GM19328 (cell line): ENCODE results near the gene GGA2.
"Not testable (repeated sequence)": the region's sequence is repeated elsewhere in the genome, so short reads cannot be mapped to it uniquely, and the experiment has no call there.

Source experiments
- ATAC-seq: cut with Tn5 transposase; IDR thresholded peaks from one replicate; pipeline ENCODE4 v1.9.1; 2021; ENCODE audit warnings: mild to moderate bottlenecking, moderate library complexity; ENCODE audit not compliant: unreplicated experiment

The GGA2 gene

GRCh38 chr16:23510164-23510914 is at the start of gene GGA2:
GGA2 (minus strand) TSS chr16:23510494; CDS start chr16:23510411, 83 bp downstream.
- ATAC-seq = peak; percentile 70

GRCh38 chr16:23557779-23558702 is 47.7 kb upstream of the GGA2 start:
- ATAC-seq = peak; percentile 1

GRCh38 chr16:23556881-23557778 is 46.8 kb upstream of the GGA2 start, which contains the start of the genes EARS2 and UBFD1:
EARS2 (minus strand) TSS chr16:23557350; CDS start chr16:23557343, 7 bp downstream.
UBFD1 (plus strand) TSS chr16:23557727; CDS start chr16:23557743, 16 bp downstream.
- ATAC-seq = peak; percentile 83

- ATAC-seq = no peak
These were observed 44.2 kb upstream of the GGA2 start for GRCh38 chr16:23554536-23554935.

GRCh38 chr16:23552161-23552560 is 41.9 kb upstream of the GGA2 start:
- no peak for ATAC-seq

- no peak for ATAC-seq
These were observed 39.6 kb upstream of the GGA2 start for GRCh38 chr16:23549938-23550337.

- no peak for ATAC-seq
These were observed 34.1 kb upstream of the GGA2 start for GRCh38 chr16:23544436-23544835.

- ATAC-seq = not testable (repeated sequence)
These were observed 30.5 kb upstream of the GGA2 start for GRCh38 chr16:23540817-23541178.

- no peak for ATAC-seq
These were observed 29.9 kb upstream of the GGA2 start for GRCh38 chr16:23539984-23540816.

- no peak for ATAC-seq
These were observed 28.6 kb upstream of the GGA2 start for GRCh38 chr16:23538919-23539278.

GRCh38 chr16:23537390-23537789 is 27.1 kb upstream of the GGA2 start:
- no peak for ATAC-seq

- ATAC-seq = no peak
These were observed 25.6 kb upstream of the GGA2 start for GRCh38 chr16:23535901-23536300.

- ATAC-seq = no peak
These were observed 24.9 kb upstream of the GGA2 start for GRCh38 chr16:23534868-23535860.

- ATAC-seq = no peak
These were observed 22.2 kb upstream of the GGA2 start for GRCh38 chr16:23532448-23532847.

- ATAC-seq = no peak
These were observed 19.8 kb upstream of the GGA2 start for GRCh38 chr16:23530062-23530461.

- no peak for ATAC-seq
These were observed 18.5 kb upstream of the GGA2 start for GRCh38 chr16:23528644-23529310.

- no peak for ATAC-seq
These were observed 17.8 kb upstream of the GGA2 start for GRCh38 chr16:23527961-23528643.

- no peak for ATAC-seq
These were observed 14.6 kb upstream of the GGA2 start for GRCh38 chr16:23524886-23525285.
